Stimulated activated CD8-positive, alpha-beta memory T cell treated with anti-CD3 and anti-CD28 coated beads, Interleukin-12 subunit alpha, Interleukin-12 subunit beta, amount 100 ng/mL, for 24 hours (primary cell): ENCODE measurements around the gene PARVB.
"Not testable (repeated sequence)": the region's sequence is repeated elsewhere in the genome, so short reads cannot be mapped to it uniquely, and the experiment has no call there.

Experiments
- DNase-seq: peaks from one replicate; pipeline ENCODE4 v3.0.0-alpha.2; 2020; ENCODE audit errors: extremely low read depth

The PARVB gene

GRCh38 chr22:44110656-44111055 is 86.6 kb downstream of the PARVB start:
- not testable (repeated sequence) for DNase-seq

- DNase-seq, result no peak
Measured at GRCh38 chr22:44111562-44112155, 87.6 kb downstream of the PARVB start.

GRCh38 chr22:44112191-44112590 is 88.1 kb downstream of the PARVB start:
- DNase-seq, result no peak

GRCh38 chr22:44116331-44116730 is 92.2 kb downstream of the PARVB start:
- no peak for DNase-seq

GRCh38 chr22:44116755-44117684 is 92.9 kb downstream of the PARVB start:
- no peak for DNase-seq

- DNase-seq, result no peak
Measured at GRCh38 chr22:44117746-44118145, 93.6 kb downstream of the PARVB start.

GRCh38 chr22:44118645-44119315 is 94.7 kb downstream of the PARVB start:
- DNase-seq, result no peak

- no peak for DNase-seq
Measured at GRCh38 chr22:44119669-44120313, 95.7 kb downstream of the PARVB start.

GRCh38 chr22:44120314-44120704 is 96.2 kb downstream of the PARVB start:
- DNase-seq, result no peak

GRCh38 chr22:44125421-44125820 is 101.3 kb downstream of the PARVB start:
- DNase-seq, result no peak

GRCh38 chr22:44126807-44127206 is 102.7 kb downstream of the PARVB start:
- DNase-seq, result no peak

- DNase-seq, result no peak
Measured at GRCh38 chr22:44127356-44127755, 103.3 kb downstream of the PARVB start.

GRCh38 chr22:44128958-44129618 is 105.0 kb downstream of the PARVB start:
- no peak for DNase-seq

GRCh38 chr22:44129619-44129976 is 105.5 kb downstream of the PARVB start:
- no peak for DNase-seq

GRCh38 chr22:44130076-44130711 is 106.1 kb downstream of the PARVB start:
- no peak for DNase-seq

GRCh38 chr22:44131412-44131811 is 107.3 kb downstream of the PARVB start:
- no peak for DNase-seq

GRCh38 chr22:44131989-44132685 is 108.0 kb downstream of the PARVB start:
- DNase-seq, result no peak

- no peak for DNase-seq
Measured at GRCh38 chr22:44132724-44133123, 108.6 kb downstream of the PARVB start.

- no peak for DNase-seq
Measured at GRCh38 chr22:44133161-44133560, 109.1 kb downstream of the PARVB start.

GRCh38 chr22:44133901-44134571 is 109.9 kb downstream of the PARVB start:
- DNase-seq, result no peak
